ENCODE measurements around the gene HOXB2. TPM values are rescaled to one million over a fixed set of nuclear protein-coding genes. Genes with fewer than 3 reads are reported as not detected.

Gene HOXB2
- total RNA-seq, 1 donor from 2014 or later, result 46.6 TPM

DNA sequence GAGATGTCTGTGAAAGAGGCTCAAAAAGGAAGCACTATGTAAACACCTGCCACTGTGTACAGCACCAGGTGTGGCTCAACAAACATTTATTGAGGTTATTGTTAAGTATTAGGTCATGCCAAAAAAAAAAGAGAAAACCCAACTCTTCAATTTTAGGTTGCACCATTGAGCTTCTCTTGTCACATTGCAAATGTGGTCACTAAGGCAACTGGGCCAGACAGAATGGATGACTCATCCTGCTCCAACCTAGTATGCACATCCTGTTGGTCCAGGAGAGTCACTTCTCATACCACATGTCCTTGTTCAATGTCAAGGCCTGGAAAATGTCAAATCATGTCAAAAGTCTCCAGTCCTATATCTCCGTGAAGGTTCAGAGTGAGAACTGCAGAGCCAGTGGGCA, 39.1 kb downstream of the HOXB2 start:
- no peak overlapping the region for H3K4me3 Mint-ChIP-seq
- TF ChIP-seq, protein P1, sequence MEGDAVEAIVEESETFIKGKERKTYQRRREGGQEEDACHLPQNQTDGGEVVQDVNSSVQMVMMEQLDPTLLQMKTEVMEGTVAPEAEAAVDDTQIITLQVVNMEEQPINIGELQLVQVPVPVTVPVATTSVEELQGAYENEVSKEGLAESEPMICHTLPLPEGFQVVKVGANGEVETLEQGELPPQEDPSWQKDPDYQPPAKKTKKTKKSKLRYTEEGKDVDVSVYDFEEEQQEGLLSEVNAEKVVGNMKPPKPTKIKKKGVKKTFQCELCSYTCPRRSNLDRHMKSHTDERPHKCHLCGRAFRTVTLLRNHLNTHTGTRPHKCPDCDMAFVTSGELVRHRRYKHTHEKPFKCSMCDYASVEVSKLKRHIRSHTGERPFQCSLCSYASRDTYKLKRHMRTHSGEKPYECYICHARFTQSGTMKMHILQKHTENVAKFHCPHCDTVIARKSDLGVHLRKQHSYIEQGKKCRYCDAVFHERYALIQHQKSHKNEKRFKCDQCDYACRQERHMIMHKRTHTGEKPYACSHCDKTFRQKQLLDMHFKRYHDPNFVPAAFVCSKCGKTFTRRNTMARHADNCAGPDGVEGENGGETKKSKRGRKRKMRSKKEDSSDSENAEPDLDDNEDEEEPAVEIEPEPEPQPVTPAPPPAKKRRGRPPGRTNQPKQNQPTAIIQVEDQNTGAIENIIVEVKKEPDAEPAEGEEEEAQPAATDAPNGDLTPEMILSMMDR (IDR thresholded peaks at IDR 0.05; ENCODE audit: unreplicated experiment), result no peak

DNA sequence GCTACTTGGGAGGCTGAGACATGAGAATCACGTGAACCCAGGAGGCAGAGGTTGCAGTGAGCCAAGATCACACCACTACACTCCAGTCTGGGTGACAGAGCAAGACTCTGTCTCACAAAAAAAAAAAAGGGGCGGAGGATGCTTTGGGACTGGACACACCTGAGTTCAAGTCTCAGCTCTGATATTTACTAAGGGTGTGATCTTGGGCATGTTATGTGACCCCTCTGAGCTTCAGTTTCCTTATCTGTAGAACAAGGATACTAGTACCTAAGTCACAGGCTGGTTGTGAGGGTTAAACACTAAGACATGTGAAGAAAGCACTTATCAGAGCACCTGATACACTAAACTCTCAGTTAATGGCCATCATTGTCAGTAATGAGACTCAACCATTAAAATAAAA, 40.0 kb downstream of the HOXB2 start:
- H3K4me1 Mint-ChIP-seq, result peaks cover 60% of the 10 kb centered on the region
- H3K4me3 Mint-ChIP-seq, result no peak overlapping the region
- H3K27me3 Mint-ChIP-seq (ENCODE audit: low read depth), result no peaks in the 10 kb centered on the region
- no peak for DNase-seq (ENCODE audit: low spot score in 2 of 2, unreplicated experiment in 2 of 2)
- H3K27ac Mint-ChIP-seq, result peak overlapping the region; percentile 79
- no peaks in the 10 kb centered on the region for H3K9me3 Mint-ChIP-seq
- H3K36me3 Mint-ChIP-seq, result no peaks in the 10 kb centered on the region
- TF ChIP-seq, protein P1 (IDR thresholded peaks at IDR 0.05; ENCODE audit: unreplicated experiment), result no peak

More for the DNA sequence above, 39.1 kb downstream of the HOXB2 start:
- H3K27ac Mint-ChIP-seq, result no peak overlapping the region
- H3K4me1 Mint-ChIP-seq, result peaks cover 51% of the 10 kb centered on the region
- H3K9me3 Mint-ChIP-seq, result no peaks in the 10 kb centered on the region
- no peaks in the 10 kb centered on the region for H3K27me3 Mint-ChIP-seq (ENCODE audit: low read depth)
- no peaks in the 10 kb centered on the region for H3K36me3 Mint-ChIP-seq
- no peak for DNase-seq (ENCODE audit: low spot score in 2 of 2, unreplicated experiment in 2 of 2)

DNA sequence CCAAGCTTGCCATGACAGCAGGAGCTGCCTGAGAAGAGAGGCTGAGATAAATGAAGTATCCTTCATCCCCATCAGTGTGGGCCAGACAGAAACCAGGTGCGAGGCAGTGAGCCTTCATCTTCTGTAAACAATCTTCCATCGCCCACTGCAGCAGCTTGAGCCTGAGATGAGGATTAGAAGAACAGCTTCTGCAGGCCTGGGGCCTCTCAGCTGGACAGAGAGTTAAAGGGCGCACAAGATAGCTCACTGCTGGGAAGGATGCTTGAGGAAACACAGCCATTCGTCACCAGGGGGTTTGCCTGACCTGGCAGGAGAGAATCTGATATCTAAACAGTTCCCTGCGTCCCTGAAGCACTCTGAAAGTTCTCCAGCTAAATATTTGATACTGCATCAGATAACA, 41.2 kb downstream of the HOXB2 start:
- no peak for DNase-seq (ENCODE audit: low spot score in 2 of 2, unreplicated experiment in 2 of 2)
- peaks cover 71% of the 10 kb centered on the region for H3K4me1 Mint-ChIP-seq
- no peaks in the 10 kb centered on the region for H3K36me3 Mint-ChIP-seq
- peak overlapping the region; percentile 79 for H3K27ac Mint-ChIP-seq
- H3K4me3 Mint-ChIP-seq, result no peak overlapping the region
- H3K27me3 Mint-ChIP-seq (ENCODE audit: low read depth), result no peaks in the 10 kb centered on the region
- no peaks in the 10 kb centered on the region for H3K9me3 Mint-ChIP-seq
- TF ChIP-seq, protein P1 (IDR thresholded peaks at IDR 0.05; ENCODE audit: unreplicated experiment), result no peak

DNA sequence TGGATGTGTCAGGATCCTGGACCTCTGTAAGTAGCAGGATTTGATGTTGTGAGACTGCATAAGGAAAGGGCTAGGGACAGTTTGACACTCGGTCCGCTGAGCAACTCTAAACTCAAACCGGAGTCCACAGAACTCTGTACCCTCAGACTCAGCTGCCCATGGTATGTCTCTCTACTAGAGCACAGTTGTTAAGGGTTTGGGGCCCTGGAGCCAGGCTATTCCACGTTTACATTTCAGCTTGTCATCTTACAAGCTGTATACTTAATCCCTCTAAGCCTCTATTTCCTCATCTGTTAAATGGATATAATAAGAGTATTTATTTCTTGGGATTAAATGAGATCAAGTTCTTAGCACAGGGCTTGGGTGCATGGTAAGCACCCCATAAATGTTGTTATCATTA, 42.0 kb downstream of the HOXB2 start:
- Mint-ChIP-seq H3K27me3 (ENCODE audit: low read depth) (no peaks in the 10 kb centered on the region), H3K36me3 (no peaks in the 10 kb centered on the region), H3K4me1 (peaks cover 79% of the 10 kb centered on the region), H3K9me3 (no peaks in the 10 kb centered on the region), H3K4me3 (no peak overlapping the region), H3K27ac (peak overlapping the region; percentile 79)
- no peak for DNase-seq (ENCODE audit: low spot score in 2 of 2, unreplicated experiment in 2 of 2)
- TF ChIP-seq, protein P1 (IDR thresholded peaks at IDR 0.05; ENCODE audit: unreplicated experiment), result no peak

DNA sequence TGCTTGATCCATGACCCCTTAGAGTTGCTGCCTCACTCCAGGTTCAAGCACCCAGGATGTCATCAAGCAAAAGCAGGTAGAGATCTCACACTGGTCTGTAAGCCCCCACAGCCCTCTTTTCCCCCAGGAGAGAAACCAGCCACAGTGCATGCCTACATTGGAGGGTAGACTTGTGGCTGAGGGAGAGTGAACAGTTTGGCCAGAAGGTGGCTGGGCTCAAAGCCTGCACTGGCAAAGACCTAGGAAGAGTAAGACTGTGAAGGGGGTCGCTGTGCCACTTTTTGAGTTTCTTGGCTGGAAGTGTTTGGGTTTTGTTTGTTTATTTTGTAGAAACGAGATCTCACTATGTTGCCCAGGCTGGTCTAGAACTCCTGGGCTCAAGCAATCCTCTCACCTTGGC, 42.6 kb downstream of the HOXB2 start:
- H3K27me3 Mint-ChIP-seq (ENCODE audit: low read depth), result no peaks in the 10 kb centered on the region
- TF ChIP-seq, protein P1 (IDR thresholded peaks at IDR 0.05; ENCODE audit: unreplicated experiment), result no peak
- H3K27ac Mint-ChIP-seq, result peak overlapping the region; percentile 68
- H3K4me1 Mint-ChIP-seq, result peaks cover 85% of the 10 kb centered on the region
- H3K4me3 Mint-ChIP-seq, result no peak overlapping the region
- DNase-seq (ENCODE audit: low spot score in 2 of 2, unreplicated experiment in 2 of 2), result no peak
- no peaks in the 10 kb centered on the region for H3K9me3 Mint-ChIP-seq
- no peaks in the 10 kb centered on the region for H3K36me3 Mint-ChIP-seq

Data from mesothelial cell of epicardium (in vitro differentiated cells).